Progenitor cell of endocrine pancreas (in vitro differentiated cells): Measurements from ENCODE around the gene CTNNA2. TPM values are rescaled to one million over a fixed set of nuclear protein-coding genes. Genes with fewer than 3 reads are reported as not detected.

Source experiments
- DNase-seq: peaks from one replicate; pipeline ENCODE4 v3.0.0; 2021; ENCODE audit warnings: low spot score; ENCODE audit not compliant: unreplicated experiment
- H3K27ac Mint-ChIP-seq: 2 replicates; pipeline ENCODE4 v1.8.0; 2021; ENCODE audit warnings: mild to moderate bottlenecking, moderate library complexity, mixed read lengths
- H3K27me3 Mint-ChIP-seq: 2 replicates; pipeline ENCODE4 v1.8.0; 2021; ENCODE audit warnings: mixed read lengths
- H3K36me3 Mint-ChIP-seq: 2 replicates; pipeline ENCODE4 v1.8.0; 2022; ENCODE audit warnings: mixed read lengths; ENCODE audit not compliant: insufficient read depth
- H3K4me1 Mint-ChIP-seq: 2 replicates; pipeline ENCODE4 v1.8.0; 2021; ENCODE audit warnings: low read depth, mixed read lengths
- H3K4me3 Mint-ChIP-seq: 2 replicates; pipeline ENCODE4 v1.8.0; 2021; ENCODE audit warnings: low read depth, mild to moderate bottlenecking, moderate library complexity, mixed read lengths
- H3K9me3 Mint-ChIP-seq: 2 replicates; pipeline ENCODE4 v1.8.0; 2021; ENCODE audit warnings: low read depth, mixed read lengths
- CTCF ChIP-seq: fragments of 200-600 bp; sonication (generic); IDR thresholded peaks from one replicate; pipeline ENCODE4 v1.5.0; 2021; ENCODE audit warnings: antibody characterized with exemption, mild to moderate bottlenecking; ENCODE audit not compliant: unreplicated experiment
- total RNA-seq: library from RNA; stranded (reverse); gene quantifications from 2 replicates; pipeline ENCODE4 v1.2.1, GENCODE V29; 2021

Gene CTNNA2
- total RNA-seq, 1 donor from 2014 or later = 10.2 TPM

GRCh38 chr2:80291656-80292055, 778.8 kb downstream of the CTNNA2 start:
- no peak for DNase-seq
- Mint-ChIP-seq H3K27me3 (peaks cover 30% of the 10 kb centered on the region), H3K4me1 (peaks cover 11% of the 10 kb centered on the region), H3K9me3 (no peaks in the 10 kb centered on the region), H3K36me3 (no peaks in the 10 kb centered on the region), H3K27ac (no peak overlapping the region), H3K4me3 (no peak overlapping the region)
- TF ChIP-seq CTCF = no peak

- no peak overlapping the region for H3K27ac Mint-ChIP-seq
- no peak for DNase-seq
- no peaks in the 10 kb centered on the region for H3K36me3 Mint-ChIP-seq
- no peak overlapping the region for H3K4me3 Mint-ChIP-seq
- H3K4me1 Mint-ChIP-seq = peaks cover 11% of the 10 kb centered on the region
- H3K27me3 Mint-ChIP-seq = peaks cover 34% of the 10 kb centered on the region
- TF ChIP-seq CTCF = no peak
- no peaks in the 10 kb centered on the region for H3K9me3 Mint-ChIP-seq
Observed at GRCh38 chr2:80292474-80292873, 779.6 kb downstream of the CTNNA2 start.

GRCh38 chr2:80293039-80293438, 780.2 kb downstream of the CTNNA2 start:
- Mint-ChIP-seq H3K27ac (no peak overlapping the region), H3K4me1 (peaks cover 9% of the 10 kb centered on the region), H3K9me3 (no peaks in the 10 kb centered on the region), H3K27me3 (peaks cover 34% of the 10 kb centered on the region), H3K36me3 (no peaks in the 10 kb centered on the region), H3K4me3 (no peak overlapping the region)
- no peak for TF ChIP-seq CTCF
- DNase-seq = no peak

- no peak for TF ChIP-seq CTCF
- H3K27ac Mint-ChIP-seq = no peak overlapping the region
- no peaks in the 10 kb centered on the region for H3K36me3 Mint-ChIP-seq
- no peaks in the 10 kb centered on the region for H3K9me3 Mint-ChIP-seq
- peaks cover 7% of the 10 kb centered on the region for H3K4me1 Mint-ChIP-seq
- H3K27me3 Mint-ChIP-seq = peaks cover 77% of the 10 kb centered on the region
- DNase-seq = no peak
- H3K4me3 Mint-ChIP-seq = no peak overlapping the region
Observed at GRCh38 chr2:80298954-80299353, 786.1 kb downstream of the CTNNA2 start.

- DNase-seq = no peak
- no peak overlapping the region for H3K4me3 Mint-ChIP-seq
- peaks cover 7% of the 10 kb centered on the region for H3K4me1 Mint-ChIP-seq
- TF ChIP-seq CTCF = no peak
- peaks cover 78% of the 10 kb centered on the region for H3K27me3 Mint-ChIP-seq
- H3K9me3 Mint-ChIP-seq = no peaks in the 10 kb centered on the region
- no peaks in the 10 kb centered on the region for H3K36me3 Mint-ChIP-seq
- no peak overlapping the region for H3K27ac Mint-ChIP-seq
Observed at GRCh38 chr2:80299661-80300060, 786.8 kb downstream of the CTNNA2 start.
